GM19372 (cell line): ENCODE results near the gene ACAA1.
"Not testable (repeated sequence)": the region's sequence is repeated elsewhere in the genome, so short reads cannot be mapped to it uniquely, and the experiment has no call there.

ENCODE experiments used
- ATAC-seq: cut with Tn5 transposase; IDR thresholded peaks from one replicate; pipeline ENCODE4 v1.9.1; 2021; ENCODE audit warnings: mild to moderate bottlenecking, low read depth, moderate library complexity; ENCODE audit not compliant: unreplicated experiment

ACAA1 gene

GRCh38 chr3:38108649-38109579 lies 28.0 kb downstream of the ACAA1 start:
- ATAC-seq, result no peak

GRCh38 chr3:38107911-38108648 lies 28.8 kb downstream of the ACAA1 start:
- no peak for ATAC-seq

GRCh38 chr3:38105525-38105924 lies 31.4 kb downstream of the ACAA1 start:
- no peak for ATAC-seq

- ATAC-seq, result no peak
Measured at GRCh38 chr3:38102444-38102814, 34.5 kb downstream of the ACAA1 start.

- no peak for ATAC-seq
Measured at GRCh38 chr3:38101811-38102443, 35.0 kb downstream of the ACAA1 start.

GRCh38 chr3:38100498-38100897 lies 36.4 kb downstream of the ACAA1 start:
- no peak for ATAC-seq

- no peak for ATAC-seq
Measured at GRCh38 chr3:38099518-38099917, 37.4 kb downstream of the ACAA1 start.

- ATAC-seq, result no peak
Measured at GRCh38 chr3:38098376-38098723, 38.6 kb downstream of the ACAA1 start.

- ATAC-seq, result no peak
Measured at GRCh38 chr3:38097446-38098375, 39.2 kb downstream of the ACAA1 start.

GRCh38 chr3:38095669-38096483 lies 41.1 kb downstream of the ACAA1 start:
- ATAC-seq, result no peak

GRCh38 chr3:38094999-38095398 lies 41.9 kb downstream of the ACAA1 start:
- ATAC-seq, result no peak

GRCh38 chr3:38090453-38090852 lies 46.5 kb downstream of the ACAA1 start:
- no peak for ATAC-seq

GRCh38 chr3:38089163-38089562 lies 47.8 kb downstream of the ACAA1 start:
- no peak for ATAC-seq

GRCh38 chr3:38088126-38089078 lies 48.5 kb downstream of the ACAA1 start:
- no peak for ATAC-seq

- not testable (repeated sequence) for ATAC-seq
Measured at GRCh38 chr3:38087278-38087677, 49.6 kb downstream of the ACAA1 start.

- ATAC-seq, result no peak
Measured at GRCh38 chr3:38086496-38086895, 50.4 kb downstream of the ACAA1 start.

- no peak for ATAC-seq
Measured at GRCh38 chr3:38085943-38086324, 51.0 kb downstream of the ACAA1 start.

- no peak for ATAC-seq
Measured at GRCh38 chr3:38085311-38085942, 51.5 kb downstream of the ACAA1 start.
